ENCODE measurements around the gene SLC27A2. TPM values are rescaled to one million over a fixed set of nuclear protein-coding genes. Genes with fewer than 3 reads are reported as not detected.
"Not testable (repeated sequence)": the region's sequence is repeated elsewhere in the genome, so short reads cannot be mapped to it uniquely, and the experiment has no call there.

The SLC27A2 gene
- total RNA-seq, 2 experiments from 2014 or later, result 28.6 to 29.2 TPM

- CTCF ChIA-PET, result interaction anchor here (0.6 to 0.7 kb wide), 3 partner anchors 22 to 107 kb away, joined by 3 to 4 read pairs (median 3); partner anchors contain the start of gene SLC27A2
- POLR2A ChIA-PET, result no interaction called here
Observed at GRCh38 chr15:50151476-50151875, 30.5 kb upstream of the SLC27A2 start.

- POLR2A ChIA-PET, CTCF ChIA-PET: not testable (repeated sequence)
Observed at GRCh38 chr15:50158236-50158635, 23.8 kb upstream of the SLC27A2 start.

- POLR2A ChIA-PET, result no interaction called here
Observed at GRCh38 chr15:50162969-50163718, 18.9 kb upstream of the SLC27A2 start.

GRCh38 chr15:50163719-50164410 is 18.1 kb upstream of the SLC27A2 start:
- ChIA-PET POLR2A (no interaction called here), CTCF (no interaction called here)

More at GRCh38 chr15:50162969-50163718, 18.9 kb upstream of the SLC27A2 start:
- CTCF ChIA-PET, result no interaction called here

GRCh38 chr15:50164458-50164857 is 17.5 kb upstream of the SLC27A2 start:
- ChIA-PET POLR2A (no interaction called here), CTCF (no interaction called here)

- ChIA-PET POLR2A (no interaction called here), CTCF (interaction anchor here (0.8 kb wide), 1 partner anchor 11 kb away, joined by 3 read pairs; no protein-coding TSS in a partner anchor)
Observed at GRCh38 chr15:50166216-50166615, 15.8 kb upstream of the SLC27A2 start.

- CTCF ChIA-PET, result no interaction called here
- POLR2A ChIA-PET, result no interaction called here
Observed at GRCh38 chr15:50167110-50167509, 14.9 kb upstream of the SLC27A2 start.

- POLR2A ChIA-PET, result no interaction called here
- CTCF ChIA-PET, result no interaction called here
Observed at GRCh38 chr15:50168379-50168778, 13.6 kb upstream of the SLC27A2 start.

GRCh38 chr15:50168783-50169411 is 13.1 kb upstream of the SLC27A2 start:
- ChIA-PET POLR2A (no interaction called here), CTCF (no interaction called here)

- CTCF ChIA-PET, result interaction anchor here (0.6 kb wide), 1 partner anchor 18 kb away, joined by 3 read pairs; no protein-coding TSS in a partner anchor
- POLR2A ChIA-PET, result not testable (repeated sequence)
Observed at GRCh38 chr15:50172360-50172895, 9.6 kb upstream of the SLC27A2 start.

- ChIA-PET CTCF (interaction anchor here (1.1 kb wide), 1 partner anchor 11 kb away, joined by 3 read pairs; no protein-coding TSS in a partner anchor), POLR2A (interaction anchor here (0.9 kb wide), 1 partner anchor 83 kb away, joined by 3 read pairs; no protein-coding TSS in a partner anchor)
Observed at GRCh38 chr15:50176869-50177268, 5.1 kb upstream of the SLC27A2 start.

- ChIA-PET POLR2A (no interaction called here), CTCF (no interaction called here)
Observed at GRCh38 chr15:50180091-50180490, 1.9 kb upstream of the SLC27A2 start.

GRCh38 chr15:50180582-50180981 is 1.4 kb upstream of the SLC27A2 start:
- POLR2A ChIA-PET, result no interaction called here
- CTCF ChIA-PET, result no interaction called here

- ChIA-PET CTCF (interaction anchor here (0.7 to 2.7 kb wide), 4 partner anchors 29 to 318 kb away, joined by 3 to 11 read pairs (median 6); no protein-coding TSS in a partner anchor), POLR2A (interaction anchor here (2.3 kb wide), 1 partner anchor 80 kb away, joined by 16 read pairs; no protein-coding TSS in a partner anchor)
Observed at GRCh38 chr15:50181201-50181968, 611 bp upstream of the SLC27A2 start.

GRCh38 chr15:50182219-50183013 is 420 bp downstream of the SLC27A2 start:
- ChIA-PET CTCF (interaction anchor here (0.6 to 2.7 kb wide), 7 partner anchors 30 to 1011 kb away, joined by 3 to 11 read pairs (median 3); no protein-coding TSS in a partner anchor), POLR2A (interaction anchor here (1.3 to 2.3 kb wide), 4 partner anchors 76 to 173 kb away, joined by 3 to 16 read pairs (median 11); partner anchors contain the start of gene GABPB1)

GRCh38 chr15:50183112-50183794 is 1.3 kb downstream of the SLC27A2 start:
- ChIA-PET POLR2A (interaction anchor here (1.0 to 2.3 kb wide), 6 partner anchors 65 to 172 kb away, joined by 3 to 16 read pairs (median 5); partner anchors contain the start of gene GABPB1), CTCF (interaction anchor here (0.5 to 2.7 kb wide), 8 partner anchors 15 to 1234 kb away, joined by 3 to 11 read pairs (median 3); no protein-coding TSS in a partner anchor)

- CTCF ChIA-PET, result no interaction called here
- POLR2A ChIA-PET, result no interaction called here
Observed at GRCh38 chr15:50184863-50185504, 3.0 kb downstream of the SLC27A2 start.

Measured in activated CD8-positive, alpha-beta memory T cell treated with anti-CD3 and anti-CD28 coated beads for 36 hours (primary cell).